ENCODE measurements around the gene KLRG1.

DNA sequence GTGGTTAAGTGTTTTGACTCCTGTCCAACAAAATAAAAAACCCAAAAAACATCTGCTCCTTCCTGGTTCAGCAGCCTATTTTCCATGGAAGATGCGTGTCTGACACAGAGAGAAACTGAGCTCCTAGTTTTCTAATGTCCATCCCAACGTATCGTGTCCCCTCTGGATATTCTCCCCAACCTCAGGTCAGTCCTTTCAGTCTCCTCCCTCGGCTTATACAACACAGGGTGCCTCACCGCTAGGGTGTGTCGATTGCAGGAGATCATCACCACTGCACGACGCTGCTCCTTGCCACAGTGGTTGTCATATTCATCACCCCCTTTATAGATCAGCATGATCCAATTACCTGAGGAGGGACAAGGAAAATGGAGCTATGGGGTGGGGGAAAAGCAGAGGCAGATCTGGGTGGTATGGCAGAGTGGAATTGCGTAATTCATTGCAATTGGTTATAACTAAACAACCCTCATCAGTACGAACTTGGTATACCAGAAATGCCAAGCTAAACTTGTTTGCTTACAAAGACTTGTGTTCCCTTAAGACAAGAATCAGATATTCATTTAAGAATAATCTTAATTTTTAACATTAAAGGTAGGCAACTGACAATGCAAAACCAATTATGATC, 45.7 kb upstream of the KLRG1 start:
- TF ChIP-seq POLR2AphosphoS5 (IDR thresholded peaks at IDR 0.05; ENCODE audit: low read depth) = no peak
- TF ChIP-seq, protein P1, sequence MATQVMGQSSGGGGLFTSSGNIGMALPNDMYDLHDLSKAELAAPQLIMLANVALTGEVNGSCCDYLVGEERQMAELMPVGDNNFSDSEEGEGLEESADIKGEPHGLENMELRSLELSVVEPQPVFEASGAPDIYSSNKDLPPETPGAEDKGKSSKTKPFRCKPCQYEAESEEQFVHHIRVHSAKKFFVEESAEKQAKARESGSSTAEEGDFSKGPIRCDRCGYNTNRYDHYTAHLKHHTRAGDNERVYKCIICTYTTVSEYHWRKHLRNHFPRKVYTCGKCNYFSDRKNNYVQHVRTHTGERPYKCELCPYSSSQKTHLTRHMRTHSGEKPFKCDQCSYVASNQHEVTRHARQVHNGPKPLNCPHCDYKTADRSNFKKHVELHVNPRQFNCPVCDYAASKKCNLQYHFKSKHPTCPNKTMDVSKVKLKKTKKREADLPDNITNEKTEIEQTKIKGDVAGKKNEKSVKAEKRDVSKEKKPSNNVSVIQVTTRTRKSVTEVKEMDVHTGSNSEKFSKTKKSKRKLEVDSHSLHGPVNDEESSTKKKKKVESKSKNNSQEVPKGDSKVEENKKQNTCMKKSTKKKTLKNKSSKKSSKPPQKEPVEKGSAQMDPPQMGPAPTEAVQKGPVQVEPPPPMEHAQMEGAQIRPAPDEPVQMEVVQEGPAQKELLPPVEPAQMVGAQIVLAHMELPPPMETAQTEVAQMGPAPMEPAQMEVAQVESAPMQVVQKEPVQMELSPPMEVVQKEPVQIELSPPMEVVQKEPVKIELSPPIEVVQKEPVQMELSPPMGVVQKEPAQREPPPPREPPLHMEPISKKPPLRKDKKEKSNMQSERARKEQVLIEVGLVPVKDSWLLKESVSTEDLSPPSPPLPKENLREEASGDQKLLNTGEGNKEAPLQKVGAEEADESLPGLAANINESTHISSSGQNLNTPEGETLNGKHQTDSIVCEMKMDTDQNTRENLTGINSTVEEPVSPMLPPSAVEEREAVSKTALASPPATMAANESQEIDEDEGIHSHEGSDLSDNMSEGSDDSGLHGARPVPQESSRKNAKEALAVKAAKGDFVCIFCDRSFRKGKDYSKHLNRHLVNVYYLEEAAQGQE (IDR thresholded peaks at IDR 0.05; ENCODE audit: insufficient replicate concordance, low read depth) = no peak
- TF ChIP-seq, protein P2, sequence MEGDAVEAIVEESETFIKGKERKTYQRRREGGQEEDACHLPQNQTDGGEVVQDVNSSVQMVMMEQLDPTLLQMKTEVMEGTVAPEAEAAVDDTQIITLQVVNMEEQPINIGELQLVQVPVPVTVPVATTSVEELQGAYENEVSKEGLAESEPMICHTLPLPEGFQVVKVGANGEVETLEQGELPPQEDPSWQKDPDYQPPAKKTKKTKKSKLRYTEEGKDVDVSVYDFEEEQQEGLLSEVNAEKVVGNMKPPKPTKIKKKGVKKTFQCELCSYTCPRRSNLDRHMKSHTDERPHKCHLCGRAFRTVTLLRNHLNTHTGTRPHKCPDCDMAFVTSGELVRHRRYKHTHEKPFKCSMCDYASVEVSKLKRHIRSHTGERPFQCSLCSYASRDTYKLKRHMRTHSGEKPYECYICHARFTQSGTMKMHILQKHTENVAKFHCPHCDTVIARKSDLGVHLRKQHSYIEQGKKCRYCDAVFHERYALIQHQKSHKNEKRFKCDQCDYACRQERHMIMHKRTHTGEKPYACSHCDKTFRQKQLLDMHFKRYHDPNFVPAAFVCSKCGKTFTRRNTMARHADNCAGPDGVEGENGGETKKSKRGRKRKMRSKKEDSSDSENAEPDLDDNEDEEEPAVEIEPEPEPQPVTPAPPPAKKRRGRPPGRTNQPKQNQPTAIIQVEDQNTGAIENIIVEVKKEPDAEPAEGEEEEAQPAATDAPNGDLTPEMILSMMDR (IDR thresholded peaks at IDR 0.05; ENCODE audit: insufficient read depth, low read length) = no peak
